Epithelial cell of esophagus (primary cell): Measurements from ENCODE around the gene APOBEC3H.

ENCODE experiments used
- DNase-seq: peaks from one replicate; pipeline ENCODE4 v3.0.0; 2010; ENCODE audit warnings: low read depth
- H3K4me3 ChIP-seq: 2 replicates; pipeline ENCODE4 v1.5.1; 2011; ENCODE audit warnings: mild to moderate bottlenecking, low read length, control low read depth
- TF ChIP-seq, protein P1 (sequence below): IDR thresholded peaks from 2 replicates; pipeline ENCODE4 v1.5.1; 2011; ENCODE audit warnings: low read depth, mild to moderate bottlenecking, low read length, control low read depth, inconsistent platforms; ENCODE audit not compliant: insufficient read depth; ENCODE audit errors: missing control alignments

APOBEC3H gene

DNA sequence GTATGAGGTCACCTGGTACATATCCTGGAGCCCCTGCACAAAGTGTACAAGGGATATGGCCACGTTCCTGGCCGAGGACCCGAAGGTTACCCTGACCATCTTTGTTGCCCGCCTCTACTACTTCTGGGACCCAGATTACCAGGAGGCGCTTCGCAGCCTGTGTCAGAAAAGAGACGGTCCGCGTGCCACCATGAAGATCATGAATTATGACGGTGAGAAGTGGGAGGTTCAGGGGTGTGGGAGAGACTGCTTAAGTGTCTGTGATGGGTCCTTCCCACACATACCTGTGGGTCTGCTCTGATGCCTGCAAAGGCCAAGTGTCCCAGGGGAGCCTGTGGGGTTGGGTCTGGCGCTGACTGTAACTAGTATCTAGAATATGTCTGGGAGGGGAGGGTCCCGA, 16.0 kb upstream of the APOBEC3H start:
- DNase-seq: no peak
- TF ChIP-seq, protein P1, sequence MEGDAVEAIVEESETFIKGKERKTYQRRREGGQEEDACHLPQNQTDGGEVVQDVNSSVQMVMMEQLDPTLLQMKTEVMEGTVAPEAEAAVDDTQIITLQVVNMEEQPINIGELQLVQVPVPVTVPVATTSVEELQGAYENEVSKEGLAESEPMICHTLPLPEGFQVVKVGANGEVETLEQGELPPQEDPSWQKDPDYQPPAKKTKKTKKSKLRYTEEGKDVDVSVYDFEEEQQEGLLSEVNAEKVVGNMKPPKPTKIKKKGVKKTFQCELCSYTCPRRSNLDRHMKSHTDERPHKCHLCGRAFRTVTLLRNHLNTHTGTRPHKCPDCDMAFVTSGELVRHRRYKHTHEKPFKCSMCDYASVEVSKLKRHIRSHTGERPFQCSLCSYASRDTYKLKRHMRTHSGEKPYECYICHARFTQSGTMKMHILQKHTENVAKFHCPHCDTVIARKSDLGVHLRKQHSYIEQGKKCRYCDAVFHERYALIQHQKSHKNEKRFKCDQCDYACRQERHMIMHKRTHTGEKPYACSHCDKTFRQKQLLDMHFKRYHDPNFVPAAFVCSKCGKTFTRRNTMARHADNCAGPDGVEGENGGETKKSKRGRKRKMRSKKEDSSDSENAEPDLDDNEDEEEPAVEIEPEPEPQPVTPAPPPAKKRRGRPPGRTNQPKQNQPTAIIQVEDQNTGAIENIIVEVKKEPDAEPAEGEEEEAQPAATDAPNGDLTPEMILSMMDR: no peak
- H3K4me3 ChIP-seq: no peak overlapping the region

DNA sequence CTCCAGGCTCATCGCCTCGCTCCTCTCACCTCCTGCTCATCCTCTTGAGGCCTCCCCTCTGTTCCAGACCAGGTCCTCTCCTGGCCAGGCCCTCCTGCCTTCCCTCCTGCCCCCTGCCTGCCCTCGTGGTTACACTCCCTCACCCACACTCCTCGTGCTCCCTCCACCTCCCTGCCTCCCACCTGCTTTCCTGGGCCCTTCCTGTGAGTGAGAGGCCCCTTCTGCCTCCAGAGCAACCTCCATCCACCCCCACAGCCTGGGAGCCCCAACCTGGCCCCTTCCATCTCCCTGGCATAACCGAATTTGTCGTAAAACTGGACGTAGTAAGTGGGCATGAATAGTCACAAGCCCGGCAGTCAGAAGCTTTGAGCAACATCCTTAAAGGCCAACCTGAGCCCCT, 15.4 kb upstream of the APOBEC3H start:
- TF ChIP-seq, protein P1: no peak
- no peak overlapping the region for H3K4me3 ChIP-seq
- DNase-seq: no peak

DNA sequence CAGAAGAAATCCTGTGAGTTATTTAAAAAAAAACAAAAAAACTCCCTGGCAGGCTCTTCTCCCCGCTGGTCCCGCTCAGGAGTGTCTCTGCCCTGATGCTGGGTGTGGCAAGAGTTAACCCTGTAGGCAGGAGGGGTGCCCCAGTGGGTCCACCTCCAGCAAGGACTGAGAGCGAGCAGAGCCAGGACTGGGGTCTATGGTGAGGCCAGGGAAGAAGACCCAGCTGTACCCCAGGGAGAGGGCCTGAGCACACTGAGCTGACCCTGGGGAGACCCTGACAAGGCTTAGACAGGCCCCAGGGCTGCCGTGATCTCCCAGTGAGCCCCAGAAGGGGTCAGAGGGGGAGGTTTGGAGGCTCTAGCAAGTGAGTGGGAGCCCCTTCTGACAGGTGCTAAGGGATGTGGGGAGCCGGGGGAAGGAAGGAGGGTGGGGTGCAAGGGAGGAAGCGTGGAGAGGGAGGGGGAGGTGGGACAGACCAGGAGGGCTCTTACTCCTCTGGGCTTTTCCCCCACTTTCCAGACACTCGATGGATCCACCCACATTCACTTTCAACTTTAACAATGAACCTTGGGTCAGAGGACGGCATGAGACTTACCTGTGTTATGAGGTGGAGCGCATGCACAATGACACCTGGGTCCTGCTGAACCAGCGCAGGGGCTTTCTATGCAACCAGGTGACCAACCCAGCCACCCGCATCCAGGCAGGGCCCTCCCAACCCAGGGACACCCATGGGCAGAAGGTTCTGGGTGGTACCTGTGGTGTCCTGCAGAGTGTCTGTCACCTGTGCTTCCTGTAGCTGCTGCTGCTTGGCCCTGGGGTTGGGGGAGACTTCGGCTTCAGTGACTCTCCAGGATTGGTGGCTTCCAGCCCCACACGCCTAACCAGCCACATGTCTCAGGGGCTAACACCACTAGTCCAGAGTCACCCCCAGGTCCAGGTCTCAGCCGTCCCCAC, 13.6 kb upstream of the APOBEC3H start:
- TF ChIP-seq, protein P1: no peak
- no peak for DNase-seq

DNA sequence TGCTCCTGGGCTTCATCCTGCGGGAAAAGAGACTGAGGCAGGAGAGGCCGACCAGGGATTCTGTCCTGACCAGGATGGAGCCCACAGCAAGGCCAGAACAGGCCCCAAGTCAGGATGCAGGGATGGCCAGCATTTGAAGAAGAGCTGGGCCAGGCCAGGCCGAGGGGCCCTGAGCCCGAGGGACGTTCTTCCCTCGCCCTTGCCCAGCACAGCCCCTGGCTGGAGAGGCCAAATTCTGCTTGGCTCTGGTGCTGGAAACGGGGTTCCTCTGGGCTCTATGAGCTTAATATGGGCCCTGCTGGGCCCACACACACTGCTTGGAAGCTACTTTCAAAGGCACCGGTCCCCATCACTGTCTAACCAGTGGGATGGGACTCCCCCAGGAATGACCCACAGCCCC, 12.4 kb upstream of the APOBEC3H start:
- no peak overlapping the region for H3K4me3 ChIP-seq
- no peak for DNase-seq
- TF ChIP-seq, protein P1: no peak

More for the DNA sequence above, 13.6 kb upstream of the APOBEC3H start:
- no peak overlapping the region for H3K4me3 ChIP-seq

DNA sequence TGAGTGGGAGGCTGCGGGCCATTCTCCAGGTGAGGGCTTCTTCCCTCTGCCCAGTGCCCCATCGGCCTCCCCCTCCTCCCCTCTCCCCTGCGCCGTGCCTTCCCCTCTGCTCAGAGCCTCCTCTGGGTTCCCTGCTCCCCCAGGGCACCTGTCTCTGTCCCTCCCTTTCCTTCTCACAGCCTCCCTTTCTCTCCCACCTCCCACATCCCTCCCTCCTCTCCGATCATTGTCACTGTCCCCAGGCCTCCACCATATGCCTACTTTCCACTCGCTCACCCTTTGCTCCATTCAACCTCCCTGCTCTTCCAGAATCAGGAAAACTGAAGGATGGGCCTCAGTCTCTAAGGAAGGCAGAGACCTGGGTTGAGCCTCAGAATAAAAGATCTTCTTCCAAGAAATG, 9.9 kb upstream of the APOBEC3H start:
- no peak overlapping the region for H3K4me3 ChIP-seq
- TF ChIP-seq, protein P1: no peak

DNA sequence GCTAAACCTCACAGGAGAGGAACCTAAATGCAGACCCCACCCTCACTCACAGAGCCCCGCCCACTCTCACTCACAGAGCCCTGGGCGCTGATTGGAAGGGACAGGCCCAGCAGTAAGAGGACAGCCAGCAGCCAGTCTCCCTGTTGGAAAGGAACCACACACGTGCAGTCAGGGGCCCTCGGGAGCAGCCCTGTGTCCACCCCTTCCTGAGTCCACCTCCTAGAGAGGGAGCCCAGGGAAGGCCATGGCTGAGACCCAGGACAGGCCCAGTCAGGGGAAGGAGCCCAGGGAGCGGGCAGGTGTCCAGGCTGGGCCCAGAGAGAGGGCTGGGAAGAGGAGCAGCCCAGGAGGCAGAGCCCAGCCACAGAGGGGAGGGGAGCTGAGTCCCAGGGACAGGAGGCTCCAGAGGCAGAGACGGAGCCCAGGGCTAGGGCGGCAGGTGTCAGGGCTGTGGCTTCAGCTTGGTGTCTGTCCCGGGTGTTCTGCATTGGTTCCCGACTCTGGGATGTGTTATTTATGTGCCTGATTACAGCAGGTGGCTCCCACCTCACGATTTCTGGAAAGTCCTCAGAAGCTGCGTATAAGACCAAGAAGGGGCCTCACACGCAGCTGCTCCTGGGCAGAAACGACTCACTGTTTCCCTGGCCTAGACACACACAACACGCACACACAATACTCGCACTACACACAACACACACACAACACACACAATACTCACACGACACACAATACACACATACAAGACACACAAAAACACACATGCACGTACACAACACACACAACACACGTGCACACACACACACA, 9.0 kb upstream of the APOBEC3H start:
- no peak overlapping the region for H3K4me3 ChIP-seq
- TF ChIP-seq, protein P1: no peak
- DNase-seq: no peak

More for the DNA sequence above, 9.9 kb upstream of the APOBEC3H start:
- no peak for DNase-seq
